GM23248 (cell line): ENCODE results near the gene ITPRID2.

Experiments
- EZH2 ChIP-seq: fragments of 200-600 bp; sonication (generic); IDR thresholded peaks from 2 replicates; pipeline ENCODE4 v1.6.1; 2018; ENCODE audit warnings: antibody characterized with exemption, mild to moderate bottlenecking; ENCODE audit not compliant: insufficient read depth, poor library complexity, severe bottlenecking
- EZH2phosphoT487 ChIP-seq: fragments of 200-600 bp; sonication (generic); IDR thresholded peaks from 2 replicates; pipeline ENCODE4 v1.6.1; 2018; ENCODE audit warnings: antibody characterized with exemption, moderate library complexity, mild to moderate bottlenecking, low read depth; ENCODE audit not compliant: insufficient read depth

DNA sequence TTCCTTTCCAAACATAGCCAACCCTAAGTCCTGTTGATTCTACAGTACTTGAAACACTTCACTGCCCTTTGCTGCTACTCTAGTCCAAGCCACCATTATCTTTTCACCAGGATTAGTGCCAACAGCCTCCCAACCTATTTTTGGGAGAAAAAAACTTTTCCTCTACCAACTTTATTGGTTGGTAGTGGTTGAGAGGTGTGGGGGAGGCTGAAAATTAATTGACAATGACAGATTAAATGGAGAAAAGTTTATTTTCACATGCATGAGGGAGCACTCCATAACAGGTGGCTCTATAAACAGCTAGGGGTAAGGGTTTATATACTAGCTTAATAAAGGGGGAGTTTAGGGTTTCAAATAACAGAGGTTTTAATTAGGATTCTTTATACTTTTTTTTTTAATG, 37.8 kb upstream of the ITPRID2 start:
- TF ChIP-seq EZH2 (no peak), EZH2phosphoT487 (no peak)
